Coronary artery (tissue), 2 donors: Measurements from ENCODE around the gene SLC25A24.
"Not testable (repeated sequence)": the region's sequence is repeated elsewhere in the genome, so short reads cannot be mapped to it uniquely, and the experiment has no call there.

Experiments
- DNase-seq: peaks from one replicate; pipeline ENCODE4 v3.0.0-alpha.2; 2017; ENCODE audit warnings: low spot score
- H3K27ac ChIP-seq, 2 donors: fragments of 200-600 bp; sonication (generic); one replicate each; pipeline ENCODE4 v1.5.1; 2016 to 2019
- H3K4me3 ChIP-seq: fragments of 200-600 bp; sonication (generic); 2 replicates; pipeline ENCODE4 v1.5.1; 2016; ENCODE audit warnings: mild to moderate bottlenecking, moderate library complexity
- TF ChIP-seq, protein P1 (sequence below): fragments of 200-600 bp; sonication (generic); IDR thresholded peaks from one replicate; pipeline ENCODE4 v1.5.1; 2019; ENCODE audit warnings: antibody characterized with exemption

Gene SLC25A24

DNA sequence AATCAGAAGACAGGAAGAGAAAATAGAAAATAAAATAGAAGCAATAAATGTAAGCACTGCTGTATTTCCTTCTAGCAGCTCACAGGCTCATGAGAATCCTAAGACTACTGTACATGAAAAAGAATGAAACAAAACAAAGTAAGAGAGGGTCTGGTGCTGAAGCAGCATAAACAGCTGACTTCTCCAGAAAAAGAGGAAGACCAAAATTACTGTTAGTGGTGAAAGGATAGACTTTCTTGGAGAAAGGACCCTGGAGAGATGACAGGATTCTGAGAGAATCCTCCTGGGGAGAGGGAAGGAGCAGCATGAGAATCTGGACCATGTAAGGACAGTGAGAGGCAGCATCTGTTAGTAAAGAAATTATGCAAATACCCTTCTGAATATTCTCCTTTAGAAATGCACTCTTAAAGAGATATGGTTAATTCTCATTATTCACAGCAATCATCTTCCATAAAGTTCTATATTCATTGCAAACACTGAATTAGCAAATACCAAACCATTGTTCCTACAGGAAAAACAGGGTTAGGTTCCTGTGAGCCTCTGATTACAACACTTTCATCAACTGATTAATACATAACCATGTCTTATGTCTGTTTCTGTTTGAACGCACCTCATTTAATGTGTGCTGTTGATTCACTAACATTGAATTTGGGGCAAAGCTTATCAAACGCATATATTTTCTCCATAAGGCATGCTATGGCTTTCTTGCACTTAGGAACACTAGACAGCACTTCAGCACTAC is 17.0 kb downstream of the SLC25A24 start:
- TF ChIP-seq, protein P1, sequence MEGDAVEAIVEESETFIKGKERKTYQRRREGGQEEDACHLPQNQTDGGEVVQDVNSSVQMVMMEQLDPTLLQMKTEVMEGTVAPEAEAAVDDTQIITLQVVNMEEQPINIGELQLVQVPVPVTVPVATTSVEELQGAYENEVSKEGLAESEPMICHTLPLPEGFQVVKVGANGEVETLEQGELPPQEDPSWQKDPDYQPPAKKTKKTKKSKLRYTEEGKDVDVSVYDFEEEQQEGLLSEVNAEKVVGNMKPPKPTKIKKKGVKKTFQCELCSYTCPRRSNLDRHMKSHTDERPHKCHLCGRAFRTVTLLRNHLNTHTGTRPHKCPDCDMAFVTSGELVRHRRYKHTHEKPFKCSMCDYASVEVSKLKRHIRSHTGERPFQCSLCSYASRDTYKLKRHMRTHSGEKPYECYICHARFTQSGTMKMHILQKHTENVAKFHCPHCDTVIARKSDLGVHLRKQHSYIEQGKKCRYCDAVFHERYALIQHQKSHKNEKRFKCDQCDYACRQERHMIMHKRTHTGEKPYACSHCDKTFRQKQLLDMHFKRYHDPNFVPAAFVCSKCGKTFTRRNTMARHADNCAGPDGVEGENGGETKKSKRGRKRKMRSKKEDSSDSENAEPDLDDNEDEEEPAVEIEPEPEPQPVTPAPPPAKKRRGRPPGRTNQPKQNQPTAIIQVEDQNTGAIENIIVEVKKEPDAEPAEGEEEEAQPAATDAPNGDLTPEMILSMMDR = no peak
- DNase-seq = no peak
- Histone ChIP-seq H3K27ac (no peak overlapping the region), H3K4me3 (no peak overlapping the region)

DNA sequence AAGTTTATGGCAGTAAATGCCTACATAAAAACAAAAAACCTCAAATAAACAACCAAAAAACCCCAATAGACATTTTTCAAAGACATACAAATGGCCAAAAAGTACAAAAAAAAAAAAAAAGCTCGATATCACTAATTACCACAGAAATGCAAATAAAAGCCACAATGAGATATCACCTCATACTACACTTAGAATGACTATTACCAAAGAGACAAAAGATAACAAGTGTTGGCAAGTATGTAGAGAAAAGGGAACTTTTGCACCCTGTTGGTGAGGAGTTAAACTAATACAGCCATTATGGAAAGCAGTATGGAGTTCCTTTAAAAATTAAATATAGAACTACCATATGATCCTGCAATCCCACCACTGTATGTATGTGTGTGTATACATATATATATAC is 21.1 kb downstream of the SLC25A24 start:
- TF ChIP-seq, protein P1 = no peak
- no peak for DNase-seq
- no peak overlapping the region for H3K4me3 ChIP-seq
- H3K27ac ChIP-seq = no peak overlapping the region

DNA sequence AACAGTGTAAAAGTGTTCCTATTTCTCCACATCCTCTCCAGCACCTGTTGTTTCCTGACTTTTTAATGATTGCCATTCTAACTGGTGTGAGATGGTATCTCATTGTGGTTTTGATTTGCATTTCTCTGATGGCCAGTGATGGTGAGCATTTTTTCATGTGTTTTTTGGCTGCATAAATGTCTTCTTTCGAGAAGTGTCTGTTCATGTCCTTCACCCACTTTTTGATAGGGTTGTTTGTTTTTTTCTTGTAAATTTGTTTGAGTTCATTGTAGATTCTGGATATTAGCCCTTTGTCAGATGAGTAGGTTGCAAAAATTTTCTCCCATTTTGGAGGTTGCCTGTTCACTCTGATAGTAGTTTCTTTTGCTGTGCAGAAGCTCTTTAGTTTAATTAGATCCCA is 37.7 kb downstream of the SLC25A24 start:
- not testable (repeated sequence) for H3K27ac ChIP-seq, DNase-seq, H3K4me3 ChIP-seq

DNA sequence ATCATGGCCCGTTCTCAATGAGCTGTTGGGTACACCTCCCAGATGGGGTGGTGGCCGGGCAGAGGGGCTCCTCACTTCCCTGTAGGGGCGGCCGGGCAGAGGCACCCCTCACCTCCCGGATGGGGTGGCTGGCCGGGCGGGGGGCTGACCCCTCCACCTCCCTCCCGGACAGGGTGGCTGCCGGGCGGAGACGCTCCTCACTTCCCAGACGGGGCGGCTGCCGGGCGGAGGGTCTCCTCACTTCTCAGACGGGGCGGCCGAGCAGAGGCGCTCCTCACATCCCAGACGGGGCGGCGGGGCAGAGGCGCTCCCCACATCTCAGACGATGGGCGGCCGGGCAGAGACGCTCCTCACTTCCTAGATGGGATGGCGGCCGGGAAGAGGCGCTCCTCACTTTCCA is 40.2 kb downstream of the SLC25A24 start:
- H3K4me3 ChIP-seq, DNase-seq, H3K27ac ChIP-seq: not testable (repeated sequence)

DNA sequence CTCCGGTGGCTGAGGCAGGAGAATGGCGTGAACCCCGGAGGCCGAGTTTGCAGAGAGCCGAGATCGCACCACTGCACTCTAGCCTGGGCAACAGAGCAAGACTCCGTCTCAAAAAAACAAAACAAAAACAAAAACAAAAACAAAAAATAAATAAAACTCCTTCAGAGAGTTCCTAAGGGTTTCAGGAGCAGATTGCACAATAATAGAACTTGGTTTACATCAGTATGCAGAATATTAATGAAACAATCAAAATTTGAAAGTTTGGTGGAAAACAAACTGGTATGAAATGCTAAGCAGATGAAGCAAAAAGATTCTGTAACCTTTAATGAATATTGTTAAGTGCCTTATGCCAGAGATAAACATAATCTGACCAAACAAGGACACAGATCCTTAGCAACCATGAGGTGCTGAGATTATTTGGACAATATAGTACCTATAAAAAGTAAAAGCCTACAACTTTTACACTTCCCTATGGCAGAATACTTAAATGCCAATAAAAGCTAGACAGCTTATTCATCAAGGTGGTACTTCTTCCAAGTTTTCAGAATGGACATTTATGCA is 41.2 kb downstream of the SLC25A24 start:
- DNase-seq = no peak
- Histone ChIP-seq H3K4me3 (no peak overlapping the region), H3K27ac (no peak overlapping the region)
- TF ChIP-seq, protein P1 = no peak

DNA sequence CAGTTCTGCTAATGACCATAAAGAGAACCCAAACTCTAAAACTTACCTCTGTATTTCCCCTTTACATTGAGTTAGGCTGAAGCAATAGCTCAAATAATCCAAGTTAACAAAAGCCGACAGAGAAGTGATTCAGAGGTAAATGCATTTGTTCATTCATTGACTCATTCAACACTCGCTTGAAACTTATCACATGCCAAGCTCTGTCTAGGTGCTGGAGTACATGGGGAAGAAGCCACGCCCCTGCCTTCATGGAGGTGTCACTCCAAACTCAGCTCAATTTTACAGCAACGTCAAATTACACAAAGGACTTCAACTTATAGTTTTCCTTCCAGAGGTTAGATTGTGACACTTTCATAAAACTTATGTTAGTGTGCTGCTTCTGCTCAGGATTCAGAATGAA is 45.8 kb downstream of the SLC25A24 start:
- Histone ChIP-seq H3K4me3 (no peak overlapping the region), H3K27ac (no peak overlapping the region)
- DNase-seq = no peak
- TF ChIP-seq, protein P1 = no peak

DNA sequence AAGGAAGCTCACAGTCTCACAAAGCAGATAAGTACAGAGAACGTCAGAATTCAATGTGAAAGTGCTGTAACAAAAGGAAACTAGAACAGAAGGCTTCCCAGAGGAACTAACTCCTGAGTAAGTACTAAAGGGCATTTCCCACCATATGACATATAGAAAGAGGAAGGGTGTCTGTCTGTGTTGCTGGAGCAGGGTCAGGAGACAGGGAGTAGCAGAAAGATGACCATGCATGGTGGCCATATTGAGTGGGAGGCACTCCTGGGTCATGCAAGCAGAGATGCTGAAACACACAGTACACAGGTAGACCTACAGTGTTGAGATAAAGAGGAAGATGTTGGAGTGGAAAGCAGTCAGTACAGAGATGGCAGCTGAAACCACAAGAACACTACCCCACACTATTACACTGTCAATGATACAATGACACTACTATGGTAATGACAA is 47.3 kb downstream of the SLC25A24 start:
- H3K4me3 ChIP-seq = no peak overlapping the region
- no peak for DNase-seq
- H3K27ac ChIP-seq = no peak overlapping the region
- TF ChIP-seq, protein P1 = no peak

DNA sequence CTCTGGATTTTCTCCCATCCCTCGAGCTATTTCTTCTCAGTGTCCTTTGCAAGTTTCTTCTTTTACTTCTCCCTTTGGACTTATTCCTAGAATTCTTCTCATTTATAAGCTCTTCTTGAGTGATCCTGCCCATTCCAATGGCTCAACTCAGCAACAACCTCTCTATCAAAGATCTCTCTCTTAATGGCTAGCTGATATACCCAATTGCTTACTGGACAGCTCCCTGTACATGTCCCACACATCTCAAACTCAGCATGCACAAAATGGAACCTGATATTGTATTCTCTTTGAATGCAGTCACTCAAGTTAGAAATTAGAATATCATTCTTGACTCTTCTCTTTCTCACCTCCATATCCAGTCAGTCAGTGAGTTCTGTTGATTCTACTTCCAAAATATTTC is 48.6 kb downstream of the SLC25A24 start:
- H3K4me3 ChIP-seq = no peak overlapping the region
- TF ChIP-seq, protein P1 = no peak
- DNase-seq = no peak
- no peak overlapping the region for H3K27ac ChIP-seq
